Skeletal muscle tissue (tissue), 4 donors: ENCODE measurements around the gene TAF3. TPM values are rescaled to one million over a fixed set of nuclear protein-coding genes. Genes with fewer than 3 reads are reported as not detected.
"Not testable (repeated sequence)": the region's sequence is repeated elsewhere in the genome, so short reads cannot be mapped to it uniquely, and the experiment has no call there.

Source experiments
- H3K27ac ChIP-seq: one replicate; pipeline ENCODE4 v1.7.0; 2013; ENCODE audit warnings: mild to moderate bottlenecking, low read depth, low read length, inconsistent platforms
- H3K27me3 ChIP-seq, 3 donors: one replicate each; pipeline ENCODE4 v1.7.0; 2013; ENCODE audit warnings: low read length in 3 of 3; ENCODE audit not compliant: control insufficient read depth in 3 of 3, insufficient read depth in 3 of 3
- H3K36me3 ChIP-seq, 3 donors: one replicate each; pipeline ENCODE4 v1.7.0; 2013; ENCODE audit warnings: low read length in 3 of 3; ENCODE audit not compliant: control insufficient read depth in 3 of 3, insufficient read depth in 3 of 3
- H3K4me1 ChIP-seq, 3 donors: one replicate each; pipeline ENCODE4 v1.7.0; 2013; ENCODE audit warnings: low read length in 3 of 3, mild to moderate bottlenecking in 3 of 3; ENCODE audit not compliant: control insufficient read depth in 3 of 3, insufficient read depth in 3 of 3
- H3K4me3 ChIP-seq, 3 donors: one replicate each; pipeline ENCODE4 v1.7.0; 2013; ENCODE audit warnings: low read length in 3 of 3
- H3K9ac ChIP-seq, 3 donors: one replicate each; pipeline ENCODE4 v1.7.0; 2013; ENCODE audit warnings: low read length in 3 of 3, mild to moderate bottlenecking in 3 of 3, moderate library complexity in 2 of 3, low read depth in 1 of 3
- H3K9me3 ChIP-seq, 3 donors: one replicate each; pipeline ENCODE4 v1.7.0; 2013; ENCODE audit warnings: low read length in 3 of 3; ENCODE audit not compliant: control insufficient read depth in 3 of 3
- total RNA-seq: library from RNA; depleted of rRNA; stranded (reverse); fragments of >200 nt; gene quantifications from one replicate; pipeline ENCODE4 v1.2.3, GENCODE V29; 2014
- donor health status: Osteomylitis.

Gene TAF3
- total RNA-seq, 1 donor from 2014 or later = 2.1 TPM

- Histone ChIP-seq H3K27me3 (peaks cover 3 to 10% (median 6%) of the 10 kb centered on the region in 3 donors), H3K9me3 (no peaks in the 10 kb centered on the region), H3K4me3 (no peak overlapping the region), H3K36me3 (peaks cover 8 to 19% (median 15%) of the 10 kb centered on the region in 3 donors), H3K27ac (no peak overlapping the region), H3K9ac (no peak overlapping the region), H3K4me1 (no peaks in the 10 kb centered on the region)
Measured at GRCh38 chr10:7811000-7811399, 7.3 kb upstream of the TAF3 start.

- H3K4me1 ChIP-seq, H3K27ac ChIP-seq, H3K4me3 ChIP-seq, H3K9me3 ChIP-seq, H3K9ac ChIP-seq: not testable (repeated sequence)
- peaks cover 8 to 17% (median 12%) of the 10 kb centered on the region in 3 donors for H3K36me3 ChIP-seq
- H3K27me3 ChIP-seq = peaks cover 3 to 11% (median 6%) of the 10 kb centered on the region in 3 donors
Measured at GRCh38 chr10:7811743-7812142, 6.6 kb upstream of the TAF3 start.

GRCh38 chr10:7813481-7813880 is 4.8 kb upstream of the TAF3 start:
- H3K4me1 ChIP-seq = peaks cover 0 to 8% (median 7%) of the 10 kb centered on the region in 3 donors
- peaks cover 0 to 5% (median 5%) of the 10 kb centered on the region in 3 donors for H3K36me3 ChIP-seq
- no peak overlapping the region for H3K27ac ChIP-seq
- H3K4me3 ChIP-seq = no peak overlapping the region
- H3K9me3 ChIP-seq = no peaks in the 10 kb centered on the region
- H3K27me3 ChIP-seq = peaks cover 3 to 11% (median 6%) of the 10 kb centered on the region in 3 donors
- no peak overlapping the region for H3K9ac ChIP-seq

GRCh38 chr10:7817576-7817975 is 729 bp upstream of the TAF3 start:
- Histone ChIP-seq H3K9me3 (no peaks in the 10 kb centered on the region), H3K27me3 (peaks cover 3 to 11% (median 6%) of the 10 kb centered on the region in 3 donors), H3K4me3 (peak overlapping the region; percentile 95 to 98 (median 98)), H3K36me3 (peaks cover 0 to 7% (median 0%) of the 10 kb centered on the region in 3 donors), H3K9ac (peak overlapping the region in 2 of 3 donors; percentile 92 to 95), H3K4me1 (peaks cover 14 to 34% (median 18%) of the 10 kb centered on the region in 3 donors), H3K27ac (no peak overlapping the region)

- Histone ChIP-seq H3K9ac (peak overlapping the region; percentile 87 to 95 (median 92)), H3K9me3 (no peaks in the 10 kb centered on the region), H3K36me3 (peaks cover 0 to 7% (median 0%) of the 10 kb centered on the region in 3 donors), H3K27ac (peak overlapping the region; percentile 61), H3K4me1 (peaks cover 14 to 34% (median 18%) of the 10 kb centered on the region in 3 donors), H3K27me3 (peaks cover 3 to 11% (median 6%) of the 10 kb centered on the region in 3 donors), H3K4me3 (peak overlapping the region; percentile 95 to 98 (median 98))
Measured at GRCh38 chr10:7817984-7818294, 366 bp upstream of the TAF3 start.

GRCh38 chr10:7819121-7819460 is 786 bp downstream of the TAF3 start:
- Histone ChIP-seq H3K4me3 (peak overlapping the region; percentile 95 to 98 (median 98)), H3K9ac (peak overlapping the region; percentile 87 to 95 (median 92)), H3K27me3 (peaks cover 0 to 8% (median 6%) of the 10 kb centered on the region in 3 donors), H3K36me3 (peaks cover 0 to 7% (median 0%) of the 10 kb centered on the region in 3 donors), H3K9me3 (no peaks in the 10 kb centered on the region), H3K4me1 (peaks cover 14 to 34% (median 18%) of the 10 kb centered on the region in 3 donors), H3K27ac (peak overlapping the region; percentile 61)

- Histone ChIP-seq H3K9me3 (no peaks in the 10 kb centered on the region), H3K4me1 (peaks cover 10 to 20% (median 11%) of the 10 kb centered on the region in 3 donors), H3K27me3 (no peaks in the 10 kb centered on the region), H3K27ac (no peak overlapping the region), H3K4me3 (no peak overlapping the region), H3K9ac (no peak overlapping the region), H3K36me3 (peaks cover 0 to 18% (median 15%) of the 10 kb centered on the region in 3 donors)
Measured at GRCh38 chr10:7824251-7824650, 5.9 kb downstream of the TAF3 start.

GRCh38 chr10:7826971-7827370 is 8.7 kb downstream of the TAF3 start:
- Histone ChIP-seq H3K4me3 (no peak overlapping the region), H3K27me3 (no peaks in the 10 kb centered on the region), H3K9me3 (no peaks in the 10 kb centered on the region), H3K9ac (no peak overlapping the region), H3K4me1 (peaks cover under 1 to 4% (median 4%) of the 10 kb centered on the region in 3 donors), H3K36me3 (peaks cover 0 to 18% (median 15%) of the 10 kb centered on the region in 3 donors), H3K27ac (no peak overlapping the region)

- Histone ChIP-seq H3K9ac (no peak overlapping the region), H3K27me3 (no peaks in the 10 kb centered on the region), H3K4me3 (no peak overlapping the region), H3K27ac (no peak overlapping the region), H3K9me3 (no peaks in the 10 kb centered on the region), H3K36me3 (peaks cover 0 to 16% (median 12%) of the 10 kb centered on the region in 3 donors), H3K4me1 (peaks cover 0 to 6% (median 4%) of the 10 kb centered on the region in 3 donors)
Measured at GRCh38 chr10:7829289-7829834, 11.1 kb downstream of the TAF3 start.

GRCh38 chr10:7832060-7832459 is 13.8 kb downstream of the TAF3 start:
- H3K4me3 ChIP-seq = no peak overlapping the region
- H3K4me1 ChIP-seq = peaks cover 0 to 6% (median 4%) of the 10 kb centered on the region in 3 donors
- no peak overlapping the region for H3K27ac ChIP-seq
- H3K9ac ChIP-seq = no peak overlapping the region
- H3K9me3 ChIP-seq = no peaks in the 10 kb centered on the region
- no peaks in the 10 kb centered on the region for H3K27me3 ChIP-seq
- no peaks in the 10 kb centered on the region for H3K36me3 ChIP-seq
